GM21360 (cell line): ENCODE data around the gene SH3PXD2B.

ENCODE experiments used
- ATAC-seq: cut with Tn5 transposase; IDR thresholded peaks from one replicate; pipeline ENCODE4 v1.9.1; 2021; ENCODE audit warnings: mild to moderate bottlenecking, moderate library complexity; ENCODE audit not compliant: unreplicated experiment

SH3PXD2B gene

GRCh38 chr5:172454358-172455086, at the start of gene SH3PXD2B:
SH3PXD2B (minus strand) TSS chr5:172454525; CDS start chr5:172454352, 173 bp downstream.
- ATAC-seq: no peak

- ATAC-seq: no peak
Observed at GRCh38 chr5:172502969-172503368, 48.6 kb upstream of the SH3PXD2B start.

GRCh38 chr5:172502410-172502809, 48.1 kb upstream of the SH3PXD2B start:
- no peak for ATAC-seq

- no peak for ATAC-seq
Observed at GRCh38 chr5:172501708-172502320, 47.5 kb upstream of the SH3PXD2B start.

- no peak for ATAC-seq
Observed at GRCh38 chr5:172499287-172499686, 45.0 kb upstream of the SH3PXD2B start.

GRCh38 chr5:172498431-172499129, 44.3 kb upstream of the SH3PXD2B start:
- ATAC-seq: no peak

- ATAC-seq: no peak
Observed at GRCh38 chr5:172497591-172498255, 43.4 kb upstream of the SH3PXD2B start.

- ATAC-seq: no peak
Observed at GRCh38 chr5:172496671-172497371, 42.5 kb upstream of the SH3PXD2B start.

GRCh38 chr5:172494630-172495505, 40.5 kb upstream of the SH3PXD2B start:
- ATAC-seq: no peak

GRCh38 chr5:172493906-172494305, 39.6 kb upstream of the SH3PXD2B start:
- ATAC-seq: no peak

- no peak for ATAC-seq
Observed at GRCh38 chr5:172493461-172493860, 39.1 kb upstream of the SH3PXD2B start.

GRCh38 chr5:172493002-172493401, 38.7 kb upstream of the SH3PXD2B start:
- no peak for ATAC-seq

- ATAC-seq: no peak
Observed at GRCh38 chr5:172492097-172492840, 37.9 kb upstream of the SH3PXD2B start.

- no peak for ATAC-seq
Observed at GRCh38 chr5:172491481-172491880, 37.2 kb upstream of the SH3PXD2B start.

- no peak for ATAC-seq
Observed at GRCh38 chr5:172490514-172491461, 36.5 kb upstream of the SH3PXD2B start.

- ATAC-seq: no peak
Observed at GRCh38 chr5:172488221-172488620, 33.9 kb upstream of the SH3PXD2B start.

GRCh38 chr5:172487671-172488070, 33.3 kb upstream of the SH3PXD2B start:
- ATAC-seq: no peak

GRCh38 chr5:172486912-172487311, 32.6 kb upstream of the SH3PXD2B start:
- no peak for ATAC-seq
